ENCODE results near the gene MEX3C.

Gene MEX3C

DNA sequence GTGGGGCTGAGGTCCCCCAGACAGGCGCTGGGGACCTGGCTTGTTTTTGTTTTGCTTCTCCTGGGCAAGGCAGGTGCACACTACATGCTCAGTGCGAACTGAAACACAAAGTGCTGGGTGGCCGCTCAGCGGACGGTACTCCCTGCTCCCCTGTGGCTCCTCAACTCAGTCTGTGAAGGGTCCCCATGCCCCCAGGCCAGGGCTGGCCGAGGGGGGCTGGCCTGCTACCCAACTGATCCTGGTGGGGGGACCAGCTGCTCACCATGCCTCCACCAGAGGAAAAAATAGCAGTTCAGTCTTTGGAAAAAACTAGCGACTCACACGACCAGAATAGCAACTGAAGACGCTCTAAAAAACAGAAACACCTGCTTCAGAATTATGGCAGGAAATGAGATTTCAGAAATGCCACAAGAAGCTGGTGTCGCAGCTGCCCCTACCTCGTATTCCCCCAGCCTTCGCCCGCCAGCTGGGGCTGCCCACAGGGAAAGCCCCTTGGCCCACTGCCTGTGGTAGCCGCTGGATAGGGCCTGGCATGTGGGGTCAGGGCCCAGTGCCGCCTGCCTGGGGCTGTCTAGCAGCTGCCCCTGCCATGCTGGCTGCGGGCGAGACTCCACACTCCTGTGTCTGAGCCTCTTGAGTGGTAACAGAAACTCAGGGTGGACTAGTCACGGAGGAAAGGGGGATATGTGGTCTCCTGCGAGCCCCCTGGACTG, 43.7 kb downstream of the MEX3C start:
- DNase-seq, result no peak

DNA sequence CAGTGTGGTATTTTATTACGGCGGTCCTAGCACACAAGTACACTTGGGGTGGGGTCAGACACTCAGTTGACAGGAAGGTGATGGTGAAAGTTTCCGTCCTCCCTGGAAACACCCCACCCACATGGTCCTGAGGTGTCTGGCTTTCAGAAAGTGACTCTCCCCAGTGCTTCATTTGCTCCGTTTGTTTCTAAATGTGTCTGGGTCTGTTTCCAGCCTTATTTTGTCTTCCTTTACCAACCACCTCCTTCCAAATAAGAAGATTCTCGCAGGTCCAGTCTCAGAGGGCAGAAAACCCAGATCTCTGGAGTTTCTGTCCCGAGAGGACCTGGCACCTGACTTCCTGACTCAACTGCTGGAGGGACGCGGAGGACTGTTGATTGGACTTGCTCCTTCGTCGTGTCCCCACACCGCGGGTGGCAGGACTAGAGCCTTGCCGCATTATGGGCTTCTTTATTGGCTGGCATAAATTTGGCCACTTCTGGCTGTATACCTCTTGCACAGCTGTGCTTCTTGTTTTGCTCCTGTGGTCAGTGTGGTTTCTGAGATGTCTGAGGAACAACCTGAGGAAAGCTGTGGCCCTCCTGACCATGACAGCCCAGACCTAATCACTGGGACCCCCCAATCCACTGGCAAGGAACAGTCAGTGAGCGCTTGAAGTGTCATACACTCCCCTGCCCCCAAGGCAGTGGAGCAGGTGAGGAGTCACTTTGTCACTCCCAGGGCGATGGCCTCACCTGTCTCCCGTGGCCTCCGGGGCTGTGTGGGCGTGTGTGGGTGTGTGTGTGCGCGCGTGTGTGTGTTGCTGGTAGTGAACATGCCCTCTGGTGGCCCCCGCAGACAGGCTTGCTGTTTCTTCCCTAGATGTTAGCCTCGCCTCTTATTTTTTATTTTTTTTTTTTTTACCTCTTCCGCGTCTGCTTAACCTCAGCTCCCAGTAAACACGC, 45.6 kb downstream of the MEX3C start:
- no peak for DNase-seq

DNA sequence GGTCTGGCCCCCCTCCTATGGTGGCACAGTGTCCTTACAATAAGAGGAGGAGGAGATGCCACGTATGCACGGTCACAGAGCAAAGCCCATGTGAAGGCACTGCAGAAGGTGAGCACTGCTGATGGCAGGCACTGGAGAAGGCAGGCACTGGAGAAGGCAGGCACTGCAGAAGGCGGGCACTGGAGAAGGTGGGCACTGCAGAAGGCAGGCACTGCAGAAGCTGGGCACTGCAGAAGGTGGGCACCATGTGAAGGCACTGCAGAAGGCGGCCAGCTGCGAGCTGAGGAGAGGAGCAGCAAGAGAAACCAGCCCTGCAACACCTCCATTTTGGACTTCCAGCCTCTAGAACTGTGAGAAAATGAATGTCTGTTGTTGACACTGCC, 46.3 kb downstream of the MEX3C start:
- DNase-seq, result no peak

DNA sequence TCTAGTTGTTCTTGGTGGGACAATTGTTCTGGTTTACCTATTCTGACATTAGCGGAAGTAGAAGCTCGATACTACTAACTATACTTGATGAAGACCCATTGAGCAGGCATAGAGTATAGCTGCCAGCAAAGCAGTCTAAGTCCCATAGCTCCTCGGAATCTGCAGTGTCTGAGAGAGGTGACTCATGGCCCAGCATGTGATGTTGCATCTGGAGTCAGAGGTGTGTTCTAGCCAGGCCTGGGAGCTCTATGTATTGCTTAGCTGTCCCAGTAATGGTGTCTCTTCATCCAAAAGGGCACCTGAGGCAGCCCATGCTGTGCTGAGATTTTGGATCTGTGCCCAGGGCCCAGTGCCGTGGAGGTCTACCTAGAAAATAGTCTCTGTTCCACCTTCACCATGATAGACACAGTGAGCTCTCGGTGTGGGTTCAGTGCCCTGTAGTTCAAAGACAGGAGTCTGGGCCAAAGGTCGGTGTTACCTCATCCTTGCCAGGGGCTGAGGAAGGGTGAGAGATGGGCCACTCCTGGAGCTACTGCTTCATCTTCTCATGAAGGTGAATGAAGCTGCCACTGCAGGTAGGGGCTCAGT, 47.3 kb downstream of the MEX3C start:
- DNase-seq, result no peak

DNA sequence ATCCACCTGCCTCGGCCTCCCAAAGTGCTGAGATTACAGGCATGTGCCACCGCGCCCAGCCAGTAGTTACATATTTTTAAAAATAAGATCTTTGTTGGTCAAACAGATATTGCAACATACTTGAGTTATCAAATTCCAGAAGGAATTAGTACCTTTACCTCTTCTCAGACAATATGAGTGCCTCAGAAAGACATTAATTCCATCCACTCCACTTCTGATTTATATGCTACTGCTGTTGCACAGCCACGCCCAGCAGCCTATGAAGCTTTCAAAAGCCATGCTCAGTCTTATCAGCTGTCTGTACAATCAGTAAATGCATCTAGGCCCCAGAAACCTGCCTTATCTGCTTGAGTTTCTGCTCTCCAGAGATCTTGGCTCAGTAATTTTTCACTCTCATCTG, 47.8 kb downstream of the MEX3C start:
- DNase-seq, result no peak

DNA sequence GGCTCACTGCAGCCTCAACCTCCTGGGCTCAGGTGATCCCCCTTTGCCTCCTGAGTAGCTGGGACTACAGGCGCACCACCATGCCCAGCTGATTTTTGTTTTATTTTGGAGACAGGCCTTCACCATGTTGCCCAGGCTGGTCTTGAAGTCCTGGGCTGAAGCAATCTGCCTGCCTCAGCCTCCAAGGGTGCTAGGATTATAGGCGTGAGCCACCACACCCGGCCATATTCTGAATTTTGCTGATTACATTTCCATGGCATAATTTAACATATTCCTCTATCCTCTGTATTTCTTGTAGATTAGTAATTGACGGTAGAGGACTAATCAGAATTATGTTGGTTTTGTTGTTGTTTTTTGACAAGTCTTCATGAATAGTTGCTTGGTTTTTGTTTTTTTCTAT, 50.6 kb downstream of the MEX3C start:
- no peak for DNase-seq

DNA sequence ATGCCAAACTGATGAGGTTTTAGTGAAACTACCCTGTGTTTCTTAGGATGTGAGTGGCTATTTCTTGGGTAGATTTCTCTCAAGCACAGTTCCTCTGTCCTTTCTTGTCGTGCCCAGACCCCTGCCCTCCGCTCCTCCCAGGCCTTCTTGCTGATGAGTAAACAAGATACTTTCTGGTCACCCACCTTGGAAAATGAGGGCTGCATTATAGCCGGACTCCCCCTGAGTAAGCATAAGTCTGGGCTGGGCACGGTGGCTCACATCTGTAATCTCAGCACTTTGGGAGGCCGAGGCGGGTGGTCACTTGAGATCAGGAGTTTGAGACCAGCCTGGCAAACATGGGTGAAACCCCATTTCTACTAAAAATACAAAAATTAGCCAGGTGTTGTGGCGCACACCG, 58.5 kb downstream of the MEX3C start:
- no peak for DNase-seq

DNA sequence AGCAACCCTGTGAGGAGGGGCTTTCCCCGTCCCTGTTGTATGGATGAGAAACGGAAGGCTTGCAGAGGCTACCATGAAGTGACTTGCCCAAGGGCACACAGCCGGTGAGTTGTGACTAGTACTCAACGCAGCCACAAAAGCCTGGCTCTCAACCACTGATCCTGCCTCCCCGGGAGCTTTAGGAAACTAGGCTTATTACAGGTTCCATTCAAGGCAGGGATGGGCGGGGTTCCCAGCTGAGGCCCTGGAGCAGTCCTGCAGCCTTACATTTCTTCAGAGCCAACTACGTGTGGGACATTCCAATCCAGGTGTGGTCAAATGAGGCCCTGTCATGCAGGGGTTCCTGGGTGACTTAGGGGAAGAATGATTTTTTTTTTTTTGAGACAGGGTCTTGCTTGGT, 59.6 kb downstream of the MEX3C start:
- no peak for DNase-seq

DNA sequence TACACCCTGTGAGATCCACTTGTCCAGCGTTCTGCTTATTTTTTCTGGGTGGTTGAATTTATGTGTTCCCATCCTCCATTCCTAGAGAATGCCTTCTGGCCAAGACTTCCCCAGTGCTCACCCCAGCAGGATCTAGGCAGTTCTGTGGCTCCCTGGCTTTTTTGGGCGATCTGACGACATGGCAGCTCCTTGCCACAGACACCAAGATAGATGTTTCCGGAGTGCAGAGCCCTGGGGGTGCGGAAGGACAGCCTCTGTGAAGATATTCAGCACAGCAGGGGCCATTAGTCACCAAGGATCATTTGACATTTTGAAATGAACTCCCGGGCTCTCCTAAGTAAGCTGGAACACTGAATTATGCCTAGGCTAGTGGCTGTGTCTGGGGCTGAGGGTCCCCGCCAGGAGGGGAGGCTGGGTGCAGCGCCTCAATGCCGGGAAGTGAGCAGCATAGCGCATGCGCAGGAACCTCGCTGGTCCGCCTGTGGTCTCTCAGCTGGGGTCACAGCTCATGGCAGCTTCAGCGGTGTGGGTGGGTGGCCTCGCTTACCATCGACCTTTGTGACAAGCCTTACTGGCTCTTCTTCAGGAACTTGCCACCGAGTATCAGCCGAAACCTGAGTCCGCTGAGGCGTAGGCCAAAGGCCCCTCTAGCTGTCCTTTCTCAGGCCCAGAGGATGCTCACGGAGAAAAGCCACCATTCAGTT, 60.3 kb downstream of the MEX3C start:
- no peak for DNase-seq

DNA sequence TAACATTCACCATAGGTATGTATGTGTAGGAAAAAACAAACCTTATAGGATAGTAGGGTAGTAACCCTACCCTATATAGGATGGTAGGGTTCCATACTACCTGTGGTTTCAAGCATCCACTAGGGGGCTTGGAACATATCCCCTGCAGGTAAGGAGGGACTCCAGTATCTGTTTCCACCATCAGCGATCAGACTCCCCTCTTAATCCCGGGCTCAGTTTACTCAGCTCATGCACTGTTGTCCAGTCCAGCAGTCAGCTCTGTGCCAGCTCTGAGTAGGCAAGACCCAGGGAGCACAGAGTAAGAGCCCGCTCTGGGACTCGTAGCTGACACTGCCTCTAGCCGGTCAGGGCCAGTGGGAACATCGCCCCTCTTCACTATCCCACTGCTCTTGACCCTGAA, 61.7 kb downstream of the MEX3C start:
- no peak for DNase-seq

DNA sequence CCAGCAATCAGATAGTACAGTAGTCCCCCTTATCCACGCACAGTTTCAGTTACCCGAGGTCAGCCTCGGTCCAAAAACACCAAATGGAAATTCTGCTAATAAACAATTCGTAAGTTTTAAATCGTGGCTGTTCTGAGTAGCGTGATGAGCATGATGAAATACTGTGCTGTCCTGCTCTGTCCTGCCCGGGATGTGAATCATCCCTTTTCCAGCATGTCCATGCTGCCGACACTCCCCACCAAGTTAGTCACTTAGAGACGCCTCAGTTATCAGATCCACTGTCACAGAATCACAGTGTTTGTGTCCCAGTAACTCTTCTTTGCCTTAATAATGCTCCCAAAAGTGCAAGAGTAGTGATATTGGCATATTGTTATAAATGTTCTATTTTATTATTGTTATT, 62.1 kb downstream of the MEX3C start:
- no peak for DNase-seq

DNA sequence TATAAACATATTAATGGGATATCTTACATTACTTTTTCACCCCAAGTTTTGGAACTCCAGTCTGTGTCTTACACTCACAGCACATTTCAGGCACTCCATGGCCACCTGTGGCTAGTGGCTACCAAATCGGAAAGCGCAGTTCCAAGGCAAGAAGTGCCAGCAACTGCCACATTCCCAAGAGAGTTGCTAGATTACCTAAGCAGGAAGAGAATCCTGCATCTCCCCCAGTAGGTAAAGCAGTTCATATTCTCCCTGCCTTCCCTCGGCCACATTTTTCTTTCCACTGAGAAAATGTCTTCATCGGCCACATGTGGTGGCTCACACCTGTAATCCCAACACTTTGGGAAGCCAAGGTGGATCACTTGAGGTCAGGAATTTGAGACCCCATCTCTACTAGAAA, 62.8 kb downstream of the MEX3C start:
- no peak for DNase-seq

DNA sequence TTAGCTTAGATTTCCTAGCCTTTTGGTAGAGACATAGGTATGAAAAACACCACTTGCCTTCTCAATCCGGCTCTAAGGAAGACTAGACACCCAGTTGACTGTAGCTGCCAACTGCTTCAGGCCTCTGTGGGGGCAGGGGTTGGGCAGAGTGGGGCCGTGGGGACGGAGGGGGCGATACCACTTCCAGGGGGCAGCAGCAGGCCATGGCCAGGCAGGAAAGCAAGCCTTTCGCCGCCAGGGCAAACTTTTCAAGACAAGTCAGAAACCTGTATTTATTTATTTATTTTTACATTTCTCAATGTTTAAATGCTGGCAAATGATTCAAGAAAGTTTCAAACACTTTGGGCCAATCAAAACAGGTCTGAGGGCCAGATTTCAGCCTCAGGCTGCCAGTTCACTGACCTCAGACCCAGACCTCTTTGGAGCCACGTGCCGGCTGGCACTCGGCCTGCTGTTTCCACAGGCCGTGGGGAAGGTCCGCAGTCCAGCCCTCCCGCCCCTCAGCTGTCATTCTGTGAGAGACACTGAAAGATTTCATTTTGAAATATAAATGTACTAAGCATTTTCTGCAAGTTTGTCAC, 63.8 kb downstream of the MEX3C start:
- DNase-seq, result no peak

DNA sequence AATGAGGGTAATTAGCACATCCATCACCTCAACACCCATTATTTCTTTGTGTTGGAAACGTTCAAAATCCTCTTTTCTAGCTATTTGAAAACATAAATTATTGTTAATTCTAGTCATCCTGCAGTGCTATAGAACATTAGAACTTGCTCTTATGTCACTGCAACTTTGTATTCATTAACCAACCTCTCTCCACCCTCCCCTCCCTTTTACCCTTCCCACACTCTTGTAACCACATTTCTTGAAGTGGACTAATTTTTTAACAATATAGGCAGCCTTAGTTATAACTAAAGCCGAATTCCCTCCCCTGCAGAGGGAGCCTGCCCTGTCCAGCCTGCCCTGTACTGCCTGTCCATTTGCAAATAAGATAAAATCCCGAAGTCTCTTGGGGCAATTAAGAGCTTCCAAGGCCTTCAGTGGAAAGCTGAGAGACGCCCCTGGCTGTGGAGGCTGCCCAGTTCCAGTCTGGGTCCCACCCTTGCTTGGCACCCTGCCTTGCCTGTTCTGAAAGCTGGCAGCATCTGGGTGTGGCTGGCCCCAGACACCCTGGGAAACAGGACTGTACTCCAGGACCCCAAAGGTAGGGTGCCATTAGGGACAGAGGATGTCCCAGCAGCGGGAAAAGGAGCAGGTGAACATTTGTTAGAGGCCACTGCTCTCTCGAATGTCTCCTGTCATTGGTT, 65.1 kb downstream of the MEX3C start:
- no peak for DNase-seq

DNA sequence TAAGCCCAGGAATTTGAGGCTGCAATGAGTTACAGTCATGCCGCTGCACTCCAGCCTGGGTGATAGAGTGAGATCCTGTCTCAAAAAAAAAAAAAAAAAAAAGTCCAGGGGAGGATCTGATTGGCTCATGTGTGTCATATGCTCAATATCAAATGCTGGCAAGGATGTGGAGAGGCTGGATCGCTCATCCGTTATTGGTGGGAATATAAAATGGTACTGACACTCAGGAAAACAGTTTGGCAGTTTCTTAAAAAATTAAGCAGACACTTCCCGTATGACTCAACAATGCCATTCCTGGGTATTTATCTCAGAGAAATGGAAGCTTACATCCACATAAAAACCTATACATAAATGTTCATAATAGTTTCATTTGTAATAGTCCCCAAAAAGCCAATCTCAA, 68.9 kb downstream of the MEX3C start:
- DNase-seq, result no peak

DNA sequence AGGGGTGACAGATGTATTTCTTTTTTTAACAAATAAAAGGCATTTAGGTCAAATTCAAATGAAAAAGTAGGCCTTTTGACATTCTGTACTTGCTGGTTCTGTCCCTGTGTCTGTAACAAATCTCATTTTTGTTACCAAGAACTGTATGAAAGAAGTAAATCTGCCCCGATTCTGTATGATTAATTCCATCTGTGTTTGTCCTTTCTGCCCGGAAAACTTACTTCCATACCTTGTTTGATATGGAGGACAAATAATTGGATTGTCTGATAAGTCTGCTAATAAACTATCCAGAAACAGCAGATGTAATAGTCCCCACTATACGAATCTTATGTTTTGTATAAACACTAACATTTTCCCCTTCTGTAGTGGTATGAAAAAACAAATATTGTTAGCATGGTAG, 69.8 kb downstream of the MEX3C start:
- no peak for DNase-seq

DNA sequence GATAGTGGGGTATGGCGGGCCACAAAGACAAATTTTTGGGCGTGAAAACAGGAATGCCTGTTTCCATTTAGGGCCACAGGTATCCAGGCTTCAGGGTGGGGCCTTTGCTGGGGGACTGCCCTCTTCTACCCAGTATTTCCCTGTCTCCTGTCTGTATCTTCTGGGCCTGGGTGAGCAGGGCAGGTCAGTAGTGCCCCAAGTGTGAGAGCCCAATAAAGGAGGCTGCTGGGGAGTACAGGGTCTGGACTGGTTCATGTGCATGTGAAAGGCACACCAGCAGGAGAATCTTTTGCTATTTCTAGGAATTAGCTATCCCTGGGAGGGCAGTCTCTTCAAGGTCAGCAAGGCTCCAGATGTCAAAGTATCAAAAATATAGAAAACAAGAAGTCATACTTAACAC, 71.5 kb downstream of the MEX3C start:
- no peak for DNase-seq

Data from NCI-H2029 treated with DMSO at 0.1 percent for 48 hours (cell line).